ENCODE results near the gene RUFY1. TPM values are rescaled to one million over a fixed set of nuclear protein-coding genes. Genes with fewer than 3 reads are reported as not detected.

Gene RUFY1
- total and polyA plus RNA-seq, 9 donors: 31.4 to 53.6 (median 39.1) TPM

- Histone ChIP-seq H3K27ac (no peak overlapping the region), H3K36me3 (no peaks in the 10 kb centered on the region), H3K4me1 (ENCODE audit: insufficient read depth) (peaks cover 4% of the 10 kb centered on the region), H3K27me3 (no peaks in the 10 kb centered on the region), H3K4me3 (peak overlapping the region; percentile 12), H3K9me3 (no peaks in the 10 kb centered on the region)
- WGBS, 3 donors: 12 to 14% (median 12%) methylated on average over 6 of the region's 6 CpGs
- intact Hi-C loops (cut with DNase I): loop anchor here in 1 of 4 donors (10.0 kb wide), 1 partner anchor 64 kb away; the partner anchor contains the start of gene RUFY1
- TF ChIP-seq POLR2A (IDR thresholded peaks at IDR 0.05) (no peak), EP300 (IDR thresholded peaks at IDR 0.05) (no peak), CTCF (IDR thresholded peaks at IDR 0.05) (no peak)
- peak in 1 of 5 donors; percentile 31 for DNase-seq
Measured at GRCh38 chr5:179618923-179619554, 68.7 kb downstream of the RUFY1 start.

GRCh38 chr5:179619776-179620175 is 69.4 kb downstream of the RUFY1 start:
- H3K4me1 ChIP-seq (ENCODE audit: insufficient read depth): peaks cover 7% of the 10 kb centered on the region
- peak overlapping the region; percentile 1 for H3K4me3 ChIP-seq
- TF ChIP-seq CTCF (IDR thresholded peaks at IDR 0.05): no peak
- TF ChIP-seq EP300 (IDR thresholded peaks at IDR 0.05): no peak
- no peak for TF ChIP-seq POLR2A (IDR thresholded peaks at IDR 0.05)
- no peaks in the 10 kb centered on the region for H3K36me3 ChIP-seq
- 3 to 9% (median 4%) methylated on average over 4 of the region's 4 CpGs for WGBS, 3 donors
- no peaks in the 10 kb centered on the region for H3K9me3 ChIP-seq
- DNase-seq: no peak
- intact Hi-C loops (cut with DNase I): loop anchor here in 3 of 4 donors (2.0 to 10.0 kb wide), 3 partner anchors 61 to 67 kb away; partner anchors contain the start of gene RUFY1 (in 2 of the 3)
- H3K27me3 ChIP-seq: no peaks in the 10 kb centered on the region
- no peak overlapping the region for H3K27ac ChIP-seq

GRCh38 chr5:179620293-179620692 is 69.9 kb downstream of the RUFY1 start:
- no peaks in the 10 kb centered on the region for H3K27me3 ChIP-seq
- TF ChIP-seq EP300 (IDR thresholded peaks at IDR 0.05) (no peak), POLR2A (IDR thresholded peaks at IDR 0.05) (no peak), CTCF (IDR thresholded peaks at IDR 0.05) (no peak)
- H3K27ac ChIP-seq: no peak overlapping the region
- H3K4me1 ChIP-seq (ENCODE audit: insufficient read depth): peaks cover 7% of the 10 kb centered on the region
- H3K36me3 ChIP-seq: no peaks in the 10 kb centered on the region
- WGBS, 3 donors: 1 to 2% (median 1%) methylated on average over 3 of the region's 3 CpGs
- H3K4me3 ChIP-seq: peak overlapping the region; percentile 1
- H3K9me3 ChIP-seq: no peaks in the 10 kb centered on the region
- intact Hi-C loops (cut with DNase I): loop anchor here in 2 of 4 donors (2.0 to 5.0 kb wide), 2 partner anchors 61 to 68 kb away; partner anchors contain the start of gene RUFY1 (in 1 of the 2)
- no peak for DNase-seq

- Histone ChIP-seq H3K4me1 (ENCODE audit: insufficient read depth) (peaks cover 7% of the 10 kb centered on the region), H3K27me3 (no peaks in the 10 kb centered on the region), H3K9me3 (no peaks in the 10 kb centered on the region), H3K36me3 (no peaks in the 10 kb centered on the region), H3K4me3 (peak overlapping the region; percentile 1), H3K27ac (no peak overlapping the region)
- intact Hi-C loops (cut with DNase I): loop anchor here in 2 of 4 donors (2.0 to 5.0 kb wide), 2 partner anchors 62 to 69 kb away; partner anchors contain the start of gene RUFY1 (in 1 of the 2)
- 7 to 13% (median 8%) methylated on average over 5 of the region's 5 CpGs for WGBS, 3 donors
- TF ChIP-seq EP300 (IDR thresholded peaks at IDR 0.05): no peak
- TF ChIP-seq CTCF (IDR thresholded peaks at IDR 0.05): no peak
- TF ChIP-seq POLR2A (IDR thresholded peaks at IDR 0.05): no peak
- no peak for DNase-seq
Measured at GRCh38 chr5:179620703-179621350, 70.5 kb downstream of the RUFY1 start.

All from ovary (tissue), 9 donors.